Measurements from ENCODE around the gene TTLL10. TPM values are rescaled to one million over a fixed set of nuclear protein-coding genes. Genes with fewer than 3 reads are reported as not detected.
"Not testable (repeated sequence)": the region's sequence is repeated elsewhere in the genome, so short reads cannot be mapped to it uniquely, and the experiment has no call there.

TTLL10 gene
- polyA plus RNA-seq, 1 donor (not counting 4 experiments of a cell fraction or from before 2014, with no cell fraction given) = not detected

- dilution Hi-C loops (cut with MboI; ENCODE audit: extremely low pct_ligation_motif_present, low sequenced_read_pairs) = no loop called here
- H3K9ac ChIP-seq (ENCODE audit: control insufficient read depth, extremely low read depth, insufficient read depth, low read length) = no peak overlapping the region
- H3K27me3 ChIP-seq (ENCODE audit: control insufficient read depth, extremely low read depth, insufficient read depth, low read length) = no peaks in the 10 kb centered on the region
- no peaks in the 10 kb centered on the region for H3K79me2 ChIP-seq (ENCODE audit: control insufficient read depth, insufficient read depth, low read length)
- no peaks in the 10 kb centered on the region for H3K9me1 ChIP-seq (ENCODE audit: control insufficient read depth, extremely low read depth, insufficient read depth, low read length)
- no peak overlapping the region for H2AFZ ChIP-seq (ENCODE audit: control insufficient read depth, low read length)
- no peaks in the 10 kb centered on the region for H3K4me1 ChIP-seq (ENCODE audit: control insufficient read depth, extremely low read depth, insufficient read depth, low read length)
- no peak overlapping the region for H3K27ac ChIP-seq (ENCODE audit: control insufficient read depth, insufficient read depth, low read length)
- peaks cover 0 to 2% of the 10 kb centered on the region in 2 experiments for H3K36me3 ChIP-seq (ENCODE audit: control insufficient read depth in 2 of 2, extremely low read depth in 1 of 2, insufficient read depth in 2 of 2, low read length in 2 of 2)
- H3K4me2 ChIP-seq (ENCODE audit: control insufficient read depth, extremely low read depth, insufficient read depth, low read depth, low read length) = no peak overlapping the region
- H3K4me3 ChIP-seq (ENCODE audit: control insufficient read depth in 2 of 3, extremely low read depth in 1 of 3, insufficient read depth in 2 of 3, low read depth in 1 of 3, low read length in 3 of 3) = no peak overlapping the region
- DNase-seq (ENCODE audit: low read depth, low spot score) = no peak
- no peaks in the 10 kb centered on the region for H3K9me3 ChIP-seq (ENCODE audit: control insufficient read depth, low read depth, low read length)
- no peak for FAIRE-seq
- no peaks in the 10 kb centered on the region for H4K20me1 ChIP-seq (ENCODE audit: control insufficient read depth, extremely low read depth, insufficient read depth, low read length)
- TF ChIP-seq EZH2 (IDR thresholded peaks at IDR 0.05; ENCODE audit: low read length) = no peak
- no peak for TF ChIP-seq CTCF (optimal IDR thresholded peaks at IDR 0.05 in 1 of 3, IDR thresholded peaks at IDR 0.05 in 1 of 3, conservative IDR thresholded peaks at IDR 0.05 in 1 of 3; ENCODE audit: extremely low read depth in 1 of 3, insufficient read depth in 2 of 3, low read length in 3 of 3)
Measured at GRCh38 chr1:1175221-1176062, 1.8 kb downstream of the TTLL10 start.

GRCh38 chr1:1176063-1176761 is 2.5 kb downstream of the TTLL10 start:
- H3K9me1 ChIP-seq (ENCODE audit: control insufficient read depth, extremely low read depth, insufficient read depth, low read length); H3K79me2 ChIP-seq (ENCODE audit: control insufficient read depth, insufficient read depth, low read length); H2AFZ ChIP-seq (ENCODE audit: control insufficient read depth, low read length); H3K9ac ChIP-seq (ENCODE audit: control insufficient read depth, extremely low read depth, insufficient read depth, low read length); dilution Hi-C loops (cut with MboI; ENCODE audit: extremely low pct_ligation_motif_present, low sequenced_read_pairs); DNase-seq (ENCODE audit: low read depth, low spot score); H3K4me2 ChIP-seq (ENCODE audit: control insufficient read depth, extremely low read depth, insufficient read depth, low read depth, low read length); H3K4me3 ChIP-seq (ENCODE audit: control insufficient read depth in 2 of 3, extremely low read depth in 1 of 3, insufficient read depth in 2 of 3, low read depth in 1 of 3, low read length in 3 of 3); H4K20me1 ChIP-seq (ENCODE audit: control insufficient read depth, extremely low read depth, insufficient read depth, low read length); H3K27me3 ChIP-seq (ENCODE audit: control insufficient read depth, extremely low read depth, insufficient read depth, low read length); H3K36me3 ChIP-seq (ENCODE audit: control insufficient read depth in 2 of 2, extremely low read depth in 1 of 2, insufficient read depth in 2 of 2, low read length in 2 of 2); FAIRE-seq; H3K9me3 ChIP-seq (ENCODE audit: control insufficient read depth, low read depth, low read length); H3K27ac ChIP-seq (ENCODE audit: control insufficient read depth, insufficient read depth, low read length); H3K4me1 ChIP-seq (ENCODE audit: control insufficient read depth, extremely low read depth, insufficient read depth, low read length): not testable (repeated sequence)

Data from keratinocyte (primary cell).